Measurements from ENCODE around the gene TMEM35A.

- TF ChIP-seq POLR2A (IDR thresholded peaks at IDR 0.05) (no peak), CTCF (IDR thresholded peaks at IDR 0.05) (no peak)
Observed at GRCh38 chrX:101136235-101136634, 57.6 kb downstream of the TMEM35A start.
